GM12874 (cell line): ENCODE measurements around the gene NR2F2.

Experiments
- TF ChIP-seq, protein P1 (sequence below): IDR thresholded peaks from 2 replicates; pipeline ENCODE4 v1.5.1; 2011; ENCODE audit warnings: low read depth, mild to moderate bottlenecking, control low read depth, low read length, moderate library complexity; ENCODE audit not compliant: insufficient read depth

NR2F2 gene

GRCh38 chr15:96338074-96338765 lies 7.7 kb downstream of the NR2F2 start:
- TF ChIP-seq, protein P1, sequence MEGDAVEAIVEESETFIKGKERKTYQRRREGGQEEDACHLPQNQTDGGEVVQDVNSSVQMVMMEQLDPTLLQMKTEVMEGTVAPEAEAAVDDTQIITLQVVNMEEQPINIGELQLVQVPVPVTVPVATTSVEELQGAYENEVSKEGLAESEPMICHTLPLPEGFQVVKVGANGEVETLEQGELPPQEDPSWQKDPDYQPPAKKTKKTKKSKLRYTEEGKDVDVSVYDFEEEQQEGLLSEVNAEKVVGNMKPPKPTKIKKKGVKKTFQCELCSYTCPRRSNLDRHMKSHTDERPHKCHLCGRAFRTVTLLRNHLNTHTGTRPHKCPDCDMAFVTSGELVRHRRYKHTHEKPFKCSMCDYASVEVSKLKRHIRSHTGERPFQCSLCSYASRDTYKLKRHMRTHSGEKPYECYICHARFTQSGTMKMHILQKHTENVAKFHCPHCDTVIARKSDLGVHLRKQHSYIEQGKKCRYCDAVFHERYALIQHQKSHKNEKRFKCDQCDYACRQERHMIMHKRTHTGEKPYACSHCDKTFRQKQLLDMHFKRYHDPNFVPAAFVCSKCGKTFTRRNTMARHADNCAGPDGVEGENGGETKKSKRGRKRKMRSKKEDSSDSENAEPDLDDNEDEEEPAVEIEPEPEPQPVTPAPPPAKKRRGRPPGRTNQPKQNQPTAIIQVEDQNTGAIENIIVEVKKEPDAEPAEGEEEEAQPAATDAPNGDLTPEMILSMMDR, result no peak

GRCh38 chr15:96338766-96339618 lies 8.5 kb downstream of the NR2F2 start:
- TF ChIP-seq, protein P1, result no peak

DNA sequence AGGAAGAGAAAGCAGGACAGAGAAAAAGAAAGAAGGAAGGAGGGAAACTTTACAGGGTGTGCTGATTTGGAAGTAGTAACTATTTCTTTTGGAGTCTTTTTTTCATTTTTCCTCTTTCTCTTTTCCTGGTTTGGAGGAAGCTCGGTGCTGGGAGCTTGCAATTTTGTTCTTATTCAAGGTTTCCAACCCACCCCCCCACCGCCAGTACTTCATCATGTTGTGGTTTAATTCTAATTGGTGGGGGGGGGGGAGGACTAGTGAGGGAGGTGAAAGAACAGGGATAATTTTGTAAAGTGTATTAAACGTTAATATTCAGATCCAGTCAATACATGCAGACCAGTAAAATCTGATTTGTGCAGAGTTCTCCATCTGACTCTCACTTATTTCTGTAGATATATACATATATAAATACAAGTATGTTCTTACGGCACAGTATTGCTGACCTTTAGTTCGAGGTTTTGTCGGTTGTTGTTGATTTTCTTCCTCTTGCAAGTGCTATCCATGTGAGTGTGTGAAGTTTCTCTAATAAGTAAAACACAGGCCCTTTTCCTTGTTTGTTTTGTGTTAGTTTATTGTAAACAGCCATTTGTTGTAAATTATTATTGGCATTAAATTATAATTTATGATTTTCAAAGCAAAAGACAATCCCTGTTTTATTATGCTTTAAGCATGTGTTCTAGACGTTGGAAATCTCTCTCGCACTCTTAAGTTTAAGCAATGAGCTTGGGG lies 9.3 kb downstream of the NR2F2 start:
- TF ChIP-seq, protein P1, result no peak

DNA sequence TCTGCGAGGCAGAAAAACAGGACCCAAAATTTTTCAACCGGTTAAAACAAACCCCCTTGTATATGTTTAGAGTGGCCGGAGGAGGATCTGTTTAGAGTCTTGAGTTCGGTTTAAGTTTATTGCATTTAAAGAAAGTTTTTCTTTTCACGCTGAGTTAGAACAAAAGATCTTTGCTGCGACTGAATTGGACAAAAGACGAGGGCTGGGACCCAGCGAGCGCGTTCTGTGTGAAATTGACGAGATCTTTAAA lies 9.8 kb downstream of the NR2F2 start:
- TF ChIP-seq, protein P1, result no peak

- TF ChIP-seq, protein P1, result no peak
These were observed 10.4 kb downstream of the NR2F2 start for GRCh38 chr15:96340598-96341512.

DNA sequence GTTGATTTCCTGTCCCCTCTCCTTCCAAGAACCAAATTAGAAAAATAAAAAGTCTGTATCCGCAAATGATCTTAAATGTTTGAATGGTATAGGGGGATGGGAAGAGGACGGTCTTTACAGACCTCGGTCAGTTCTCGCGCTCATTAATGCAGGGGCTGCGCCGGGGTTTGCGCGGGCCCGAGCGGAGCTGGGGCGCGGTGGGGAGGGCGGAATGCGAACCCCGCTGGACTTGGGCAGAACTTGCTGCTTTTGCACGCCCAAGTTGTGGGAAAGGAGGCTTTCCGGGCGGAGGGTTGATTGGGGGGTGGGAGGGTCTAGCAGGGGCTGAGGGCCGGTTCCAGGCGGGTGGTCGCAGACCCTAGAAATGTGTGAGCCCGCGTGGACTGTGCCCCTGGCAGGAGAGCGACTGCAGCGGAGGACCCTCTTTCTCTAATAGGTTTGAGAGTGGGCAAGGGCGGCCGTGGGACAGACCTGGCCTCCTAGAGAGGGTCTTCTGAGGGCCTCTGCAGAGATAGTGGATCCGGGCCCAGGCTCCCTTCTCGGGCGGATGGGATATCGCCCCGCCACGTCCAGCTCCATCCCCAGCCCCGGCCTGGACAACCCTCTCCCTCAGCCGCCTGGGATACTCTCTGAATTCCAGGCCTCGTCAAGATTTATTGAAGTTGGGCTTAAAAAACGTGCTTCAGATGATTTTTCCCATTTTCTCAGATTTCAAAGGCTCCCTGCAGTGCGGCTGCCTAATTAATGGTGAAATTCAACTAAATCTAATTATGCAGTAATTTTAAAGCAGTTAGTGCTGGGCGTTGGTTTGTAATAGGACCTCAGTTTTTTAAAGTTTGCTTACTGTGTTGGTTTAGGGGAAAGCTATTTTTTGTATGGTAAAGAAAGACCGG lies 11.3 kb downstream of the NR2F2 start:
- TF ChIP-seq, protein P1, result no peak
